Activated naive CD8-positive, alpha-beta T cell treated with anti-CD3 and anti-CD28 coated beads for 36 hours (primary cell): ENCODE results near the gene CCNJL. TPM values are rescaled to one million over a fixed set of nuclear protein-coding genes. Genes with fewer than 3 reads are reported as not detected.
"Not testable (repeated sequence)": the region's sequence is repeated elsewhere in the genome, so short reads cannot be mapped to it uniquely, and the experiment has no call there.

Source experiments
- DNase-seq: peaks from one replicate; pipeline ENCODE4 v3.0.0; 2021
- H3K27ac Mint-ChIP-seq: one replicate; pipeline ENCODE4 v1.8.0; 2022; ENCODE audit warnings: mild to moderate bottlenecking, moderate library complexity, mixed read lengths
- H3K27me3 Mint-ChIP-seq: one replicate; pipeline ENCODE4 v1.8.0; 2022; ENCODE audit warnings: mild to moderate bottlenecking, mixed read lengths
- H3K36me3 Mint-ChIP-seq: one replicate; pipeline ENCODE4 v1.8.0; 2021; ENCODE audit warnings: mild to moderate bottlenecking, mixed read lengths
- H3K4me1 Mint-ChIP-seq: one replicate; pipeline ENCODE4 v1.8.0; 2021; ENCODE audit warnings: mixed read lengths
- H3K4me3 Mint-ChIP-seq: one replicate; pipeline ENCODE4 v1.8.0; 2022; ENCODE audit warnings: mild to moderate bottlenecking, moderate library complexity, mixed read lengths
- H3K9me3 Mint-ChIP-seq: one replicate; pipeline ENCODE4 v1.8.0; 2022; ENCODE audit warnings: mixed read lengths
- total RNA-seq, 2 experiments: library from RNA; stranded (reverse); gene quantifications; one replicate each; pipeline ENCODE4 v1.2.3, GENCODE V29; 2021

CCNJL gene
- total RNA-seq, 2 experiments from 2014 or later = not detected

GRCh38 chr5:160249570-160249969 lies 62.8 kb downstream of the CCNJL start:
- H3K27me3 Mint-ChIP-seq, H3K27ac Mint-ChIP-seq, H3K9me3 Mint-ChIP-seq, H3K36me3 Mint-ChIP-seq, H3K4me1 Mint-ChIP-seq, H3K4me3 Mint-ChIP-seq, DNase-seq: not testable (repeated sequence)

- no peaks in the 10 kb centered on the region for H3K27me3 Mint-ChIP-seq
- no peaks in the 10 kb centered on the region for H3K4me1 Mint-ChIP-seq
- no peak for DNase-seq
- H3K4me3 Mint-ChIP-seq = no peak overlapping the region
- H3K27ac Mint-ChIP-seq = no peak overlapping the region
- no peaks in the 10 kb centered on the region for H3K9me3 Mint-ChIP-seq
- no peaks in the 10 kb centered on the region for H3K36me3 Mint-ChIP-seq
Measured at GRCh38 chr5:160245506-160246086, 66.8 kb downstream of the CCNJL start.

- Mint-ChIP-seq H3K9me3 (no peaks in the 10 kb centered on the region), H3K27ac (no peak overlapping the region), H3K4me3 (no peak overlapping the region), H3K27me3 (no peaks in the 10 kb centered on the region), H3K36me3 (no peaks in the 10 kb centered on the region), H3K4me1 (no peaks in the 10 kb centered on the region)
- no peak for DNase-seq
Measured at GRCh38 chr5:160242145-160242544, 70.2 kb downstream of the CCNJL start.

- H3K4me3 Mint-ChIP-seq = no peak overlapping the region
- DNase-seq = no peak
- no peaks in the 10 kb centered on the region for H3K9me3 Mint-ChIP-seq
- no peaks in the 10 kb centered on the region for H3K27me3 Mint-ChIP-seq
- H3K36me3 Mint-ChIP-seq = no peaks in the 10 kb centered on the region
- no peak overlapping the region for H3K27ac Mint-ChIP-seq
- H3K4me1 Mint-ChIP-seq = no peaks in the 10 kb centered on the region
Measured at GRCh38 chr5:160240350-160240749, 72.0 kb downstream of the CCNJL start.

DNA sequence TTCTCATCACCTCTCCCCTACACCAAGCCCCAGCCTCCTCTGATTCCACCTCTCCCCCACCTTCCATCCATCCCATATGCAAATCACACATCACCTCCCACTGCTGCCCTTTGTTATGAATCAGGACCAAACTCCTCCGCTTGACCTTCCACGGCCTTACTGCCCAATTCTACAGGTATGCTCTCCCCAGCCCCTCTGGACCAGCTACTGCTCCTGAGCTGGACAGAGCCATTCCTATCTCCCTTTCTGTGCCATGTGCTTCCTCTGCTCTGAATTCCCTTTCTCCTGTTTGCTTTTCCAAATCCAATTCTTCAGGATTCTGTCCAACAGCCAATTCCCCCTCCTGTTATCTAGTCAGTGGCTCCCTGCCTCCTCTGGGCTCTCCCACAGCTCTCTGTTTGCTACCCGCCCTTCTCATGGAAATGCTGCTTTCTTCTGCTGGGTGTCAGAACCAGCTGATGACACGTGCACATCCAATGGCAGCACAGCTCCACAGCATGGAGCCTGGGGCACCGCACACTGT lies 74.7 kb downstream of the CCNJL start:
- Mint-ChIP-seq H3K4me3 (no peak overlapping the region), H3K36me3 (no peaks in the 10 kb centered on the region), H3K4me1 (no peaks in the 10 kb centered on the region), H3K9me3 (no peaks in the 10 kb centered on the region), H3K27ac (no peak overlapping the region), H3K27me3 (no peaks in the 10 kb centered on the region)
- DNase-seq = no peak

- Mint-ChIP-seq H3K4me1 (no peaks in the 10 kb centered on the region), H3K9me3 (no peaks in the 10 kb centered on the region), H3K36me3 (no peaks in the 10 kb centered on the region), H3K27me3 (no peaks in the 10 kb centered on the region), H3K27ac (no peak overlapping the region), H3K4me3 (no peak overlapping the region)
- no peak for DNase-seq
Measured at GRCh38 chr5:160235731-160236130, 76.6 kb downstream of the CCNJL start.

- H3K27me3 Mint-ChIP-seq = no peaks in the 10 kb centered on the region
- no peaks in the 10 kb centered on the region for H3K9me3 Mint-ChIP-seq
- no peak overlapping the region for H3K4me3 Mint-ChIP-seq
- no peaks in the 10 kb centered on the region for H3K4me1 Mint-ChIP-seq
- no peaks in the 10 kb centered on the region for H3K36me3 Mint-ChIP-seq
- no peak for DNase-seq
- no peak overlapping the region for H3K27ac Mint-ChIP-seq
Measured at GRCh38 chr5:160233215-160233614, 79.1 kb downstream of the CCNJL start.

- no peak for DNase-seq
- Mint-ChIP-seq H3K4me1 (no peaks in the 10 kb centered on the region), H3K27me3 (no peaks in the 10 kb centered on the region), H3K4me3 (no peak overlapping the region), H3K27ac (no peak overlapping the region), H3K36me3 (no peaks in the 10 kb centered on the region), H3K9me3 (no peaks in the 10 kb centered on the region)
Measured at GRCh38 chr5:160231783-160232342, 80.5 kb downstream of the CCNJL start.

DNA sequence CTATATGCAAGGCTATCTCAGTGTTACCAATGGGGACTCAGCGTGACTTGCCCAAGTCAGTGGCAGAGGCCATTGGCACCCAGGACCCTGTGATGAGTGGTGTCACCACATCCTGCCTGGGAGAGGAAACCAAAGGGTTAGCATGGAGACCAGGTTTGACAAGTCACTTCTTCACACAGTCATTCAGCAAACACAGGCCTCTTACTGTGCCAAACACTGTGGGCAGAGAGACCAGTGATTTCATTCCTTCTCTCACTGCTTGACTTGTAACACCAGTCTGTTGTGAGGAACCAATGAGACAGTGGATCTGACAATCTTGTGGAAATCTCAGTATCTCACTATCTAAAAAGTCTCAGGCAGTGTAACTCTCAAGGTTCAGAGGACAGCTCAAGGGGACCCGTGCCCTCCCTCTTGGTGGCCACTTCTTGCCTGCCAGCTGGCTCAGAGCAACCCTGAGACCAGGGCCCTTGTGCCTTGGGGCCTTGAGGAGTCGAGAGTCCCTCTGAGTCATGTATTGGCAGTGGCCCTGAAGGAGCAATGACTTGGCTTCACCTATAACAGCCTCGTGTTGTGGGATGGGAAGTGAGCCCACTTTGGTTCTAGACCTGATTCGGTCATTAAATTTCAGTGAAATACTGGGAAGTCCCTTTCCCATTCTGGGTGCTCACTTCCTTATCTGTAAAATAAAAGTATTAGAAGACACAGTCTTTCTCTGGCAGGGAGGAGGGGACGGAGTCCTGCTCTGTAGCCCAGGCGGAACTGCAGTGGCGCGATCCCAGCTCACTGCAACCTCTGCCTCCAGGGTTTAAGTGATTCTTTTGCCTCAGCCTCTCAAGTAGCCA lies 81.5 kb downstream of the CCNJL start:
- Mint-ChIP-seq H3K27me3 (no peaks in the 10 kb centered on the region), H3K9me3 (no peaks in the 10 kb centered on the region), H3K27ac (no peak overlapping the region), H3K4me1 (no peaks in the 10 kb centered on the region), H3K4me3 (no peak overlapping the region), H3K36me3 (no peaks in the 10 kb centered on the region)
- DNase-seq = no peak

DNA sequence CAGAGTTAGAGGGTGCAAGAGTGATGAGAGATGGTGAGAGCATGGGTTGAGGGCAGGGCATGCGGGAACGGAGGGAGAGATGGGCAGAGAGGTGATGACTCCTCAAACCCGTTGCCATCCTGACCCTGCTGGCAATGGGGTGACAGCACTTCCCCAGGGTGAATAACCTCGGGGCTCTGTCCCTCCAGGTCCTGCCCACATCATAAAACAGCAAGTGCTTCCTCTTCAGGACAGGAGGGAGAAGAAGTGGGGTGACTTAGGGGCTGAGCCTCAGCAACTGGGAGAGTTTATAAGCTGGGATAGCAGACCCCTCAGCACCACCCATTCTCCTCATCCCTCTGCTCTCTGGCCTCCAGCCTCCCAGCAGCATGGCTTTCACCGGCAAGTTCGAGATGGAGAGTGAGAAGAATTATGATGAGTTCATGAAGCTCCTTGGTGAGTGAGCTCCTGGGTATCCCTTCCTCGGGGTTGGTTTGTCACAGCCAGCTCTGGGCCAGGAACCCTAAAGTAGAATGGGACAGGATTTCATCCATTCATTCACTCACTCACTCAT lies 83.1 kb downstream of the CCNJL start, which contains the start of gene FABP6:
TSS of gene FABP6 (plus strand) at position 317 of the 553 bp plus-strand sequence. CDS start at position 369, 52 bp downstream.
- no peaks in the 10 kb centered on the region for H3K27me3 Mint-ChIP-seq
- no peak within 1 kb of the TSS for H3K27ac Mint-ChIP-seq
- no peaks in the 10 kb centered on the region for H3K4me1 Mint-ChIP-seq

GRCh38 chr5:160227012-160227411 lies 85.4 kb downstream of the CCNJL start:
- H3K9me3 Mint-ChIP-seq = no peaks in the 10 kb centered on the region
- DNase-seq = no peak
- H3K36me3 Mint-ChIP-seq = no peaks in the 10 kb centered on the region
- no peaks in the 10 kb centered on the region for H3K27me3 Mint-ChIP-seq
- no peaks in the 10 kb centered on the region for H3K4me1 Mint-ChIP-seq
- H3K4me3 Mint-ChIP-seq = no peak overlapping the region
- no peak overlapping the region for H3K27ac Mint-ChIP-seq

More for the DNA sequence above, 83.1 kb downstream of the CCNJL start, which contains the start of gene FABP6:
- Mint-ChIP-seq H3K9me3 (no peaks in the 10 kb centered on the region), H3K36me3 (no peaks in the 10 kb centered on the region), H3K4me3 (no peak within 1 kb of the TSS)
- DNase-seq = no peak

GRCh38 chr5:160221082-160221481 lies 91.3 kb downstream of the CCNJL start:
- Mint-ChIP-seq H3K27ac (no peak overlapping the region), H3K4me1 (no peaks in the 10 kb centered on the region), H3K27me3 (no peaks in the 10 kb centered on the region)

DNA sequence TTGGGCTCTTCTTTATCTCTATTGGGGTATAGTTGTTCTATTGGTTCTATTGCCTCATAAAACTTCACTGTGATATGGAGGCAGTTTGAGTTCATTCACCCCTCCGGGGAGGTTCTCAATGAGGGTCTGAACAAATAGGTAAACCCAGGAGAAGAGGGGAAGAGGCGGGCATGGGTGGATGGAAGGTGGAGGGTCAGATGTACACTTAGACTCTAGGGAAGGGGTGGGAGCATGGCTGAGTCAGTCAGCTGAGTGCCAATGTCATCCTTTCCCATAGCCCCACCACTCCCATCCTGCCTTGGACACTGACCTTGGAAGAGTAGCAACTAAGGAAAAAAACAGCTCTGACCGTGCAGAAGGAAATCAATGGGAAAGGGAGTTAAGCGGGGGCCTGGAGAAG lies 93.0 kb downstream of the CCNJL start:
- no peak for DNase-seq
- Mint-ChIP-seq H3K27me3 (no peaks in the 10 kb centered on the region), H3K36me3 (no peaks in the 10 kb centered on the region), H3K4me3 (no peak overlapping the region), H3K9me3 (no peaks in the 10 kb centered on the region), H3K27ac (no peak overlapping the region), H3K4me1 (no peaks in the 10 kb centered on the region)

More at GRCh38 chr5:160221082-160221481, 91.3 kb downstream of the CCNJL start:
- no peak for DNase-seq
- H3K9me3 Mint-ChIP-seq = no peaks in the 10 kb centered on the region
- no peaks in the 10 kb centered on the region for H3K36me3 Mint-ChIP-seq
- no peak overlapping the region for H3K4me3 Mint-ChIP-seq

DNA sequence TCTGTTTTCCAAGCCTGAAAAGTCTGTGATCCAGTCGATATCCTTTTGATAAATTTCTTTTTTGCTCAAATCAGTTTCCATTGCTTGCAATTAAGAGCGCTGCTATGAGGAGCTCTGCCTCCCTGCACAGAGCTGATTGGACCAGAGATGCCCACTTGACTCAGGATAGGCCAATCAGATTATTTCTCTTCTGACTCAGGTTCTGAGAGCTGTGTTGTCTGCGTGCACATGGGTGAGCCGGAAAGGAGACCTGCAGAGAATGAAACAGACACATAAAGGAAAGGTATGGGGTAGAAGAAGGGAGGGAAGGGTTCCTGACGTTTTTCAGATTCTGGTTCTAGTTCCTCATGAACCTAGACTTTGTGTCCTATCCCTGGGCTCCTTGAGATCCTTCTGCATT lies 98.8 kb downstream of the CCNJL start:
- DNase-seq = no peak
- H3K4me3 Mint-ChIP-seq = no peak overlapping the region
- no peaks in the 10 kb centered on the region for H3K27me3 Mint-ChIP-seq
- H3K36me3 Mint-ChIP-seq = no peaks in the 10 kb centered on the region
- no peaks in the 10 kb centered on the region for H3K4me1 Mint-ChIP-seq
- no peaks in the 10 kb centered on the region for H3K9me3 Mint-ChIP-seq
- no peak overlapping the region for H3K27ac Mint-ChIP-seq

- H3K27me3 Mint-ChIP-seq = no peaks in the 10 kb centered on the region
- no peaks in the 10 kb centered on the region for H3K4me1 Mint-ChIP-seq
- no peaks in the 10 kb centered on the region for H3K9me3 Mint-ChIP-seq
- H3K36me3 Mint-ChIP-seq = no peaks in the 10 kb centered on the region
- H3K27ac Mint-ChIP-seq = no peak overlapping the region
- H3K4me3 Mint-ChIP-seq = no peak overlapping the region
- DNase-seq = no peak
Measured at GRCh38 chr5:160211352-160211751, 101.0 kb downstream of the CCNJL start.
